GM23338 (cell line): ENCODE results near the gene FSIP1. TPM values are rescaled to one million over a fixed set of nuclear protein-coding genes. Genes with fewer than 3 reads are reported as not detected.

Experiments used
- ATAC-seq: fragments of 200-7000 bp; cut with Tn5 transposase; 3 replicates; pipeline ENCODE4 v1.9.1; 2020
- DNase-seq: peaks from one replicate; pipeline ENCODE4 v3.0.0-alpha.2; 2015; ENCODE audit warnings: low spot score
- H2AFZ ChIP-seq: fragments of 200-600 bp; sonication (generic); 2 replicates; pipeline ENCODE4 v1.8.0; 2016; ENCODE audit warnings: antibody characterized with exemption, mild to moderate bottlenecking, moderate library complexity
- H3F3A ChIP-seq: fragments of 200-600 bp; sonication (generic); replicated peaks from 2 replicates; pipeline ENCODE4 v1.8.0; 2017; ENCODE audit warnings: antibody characterized with exemption, mixed run types, low read depth
- H3K27ac ChIP-seq: fragments of 200-600 bp; sonication (generic); 2 replicates; pipeline ENCODE4 v1.6.1; 2016; ENCODE audit warnings: low read depth
- H3K27me3 ChIP-seq: fragments of 200-600 bp; sonication (generic); 2 replicates; pipeline ENCODE4 v1.8.0; 2016; ENCODE audit warnings: mild to moderate bottlenecking, mixed run types, moderate library complexity; ENCODE audit not compliant: insufficient read depth
- H3K36me3 ChIP-seq: fragments of 200-600 bp; sonication (generic); 2 replicates; pipeline ENCODE4 v1.8.0; 2016; ENCODE audit warnings: mild to moderate bottlenecking; ENCODE audit not compliant: insufficient read depth
- H3K4me1 ChIP-seq: fragments of 200-600 bp; sonication (generic); 2 replicates; pipeline ENCODE4 v1.8.0; 2016; ENCODE audit warnings: mild to moderate bottlenecking, moderate library complexity; ENCODE audit not compliant: insufficient read depth
- H3K4me2 ChIP-seq: fragments of 200-600 bp; sonication (generic); 2 replicates; pipeline ENCODE4 v1.7.1; 2017; ENCODE audit warnings: mixed run types
- H3K4me3 ChIP-seq: fragments of 200-600 bp; sonication (generic); 2 replicates; pipeline ENCODE4 v1.6.1; 2016; ENCODE audit warnings: mixed run types
- H3K79me2 ChIP-seq: fragments of 200-600 bp; sonication (generic); replicated peaks from 2 replicates; pipeline ENCODE4 v1.8.0; 2017; ENCODE audit warnings: mild to moderate bottlenecking; ENCODE audit not compliant: insufficient read depth
- H3K9me2 ChIP-seq: fragments of 200-600 bp; sonication (generic); 2 replicates; pipeline ENCODE4 v1.8.0; 2017; ENCODE audit not compliant: insufficient read depth
- H4K20me1 ChIP-seq: fragments of 200-600 bp; sonication (generic); replicated peaks from 2 replicates; pipeline ENCODE4 v1.8.0; 2017; ENCODE audit warnings: mild to moderate bottlenecking; ENCODE audit not compliant: insufficient read depth
- H3K27ac Mint-ChIP-seq: 2 replicates; pipeline ENCODE4 v1.8.0; 2020; ENCODE audit warnings: inconsistent platforms, mild to moderate bottlenecking, moderate library complexity, mixed read lengths
- H3K27me3 Mint-ChIP-seq: 3 replicates; pipeline ENCODE4 v1.8.0; 2022; ENCODE audit warnings: low read depth, mild to moderate bottlenecking, moderate library complexity, mixed read lengths, inconsistent platforms; ENCODE audit not compliant: insufficient read depth, poor library complexity
- H3K36me3 Mint-ChIP-seq: 3 replicates; pipeline ENCODE4 v1.8.0; 2021; ENCODE audit warnings: low read depth, mild to moderate bottlenecking, inconsistent platforms, moderate library complexity, mixed read lengths
- H3K4me1 Mint-ChIP-seq: 3 replicates; pipeline ENCODE4 v1.8.0; 2020; ENCODE audit warnings: mild to moderate bottlenecking, inconsistent platforms, mixed read lengths
- H3K4me3 Mint-ChIP-seq: 3 replicates; pipeline ENCODE4 v1.8.0; 2021; ENCODE audit warnings: moderate library complexity, mild to moderate bottlenecking, inconsistent platforms, mixed read lengths
- H3K9me3 Mint-ChIP-seq: 3 replicates; pipeline ENCODE4 v1.8.0; 2020; ENCODE audit warnings: moderate library complexity, mild to moderate bottlenecking, inconsistent platforms, mixed read lengths
- CREB1 ChIP-seq: fragments of 250-450 bp; sonication (Bioruptor Pico); IDR thresholded peaks from 2 replicates; pipeline ENCODE4 v1.5.0; 2020; ENCODE audit warnings: low read depth, mild to moderate bottlenecking, moderate library complexity
- EZH2 ChIP-seq: fragments of 200-600 bp; sonication (generic); IDR thresholded peaks from one replicate; pipeline ENCODE4 v1.8.0; 2017; ENCODE audit warnings: antibody characterized with exemption, mild to moderate bottlenecking, low read depth; ENCODE audit not compliant: unreplicated experiment
- EZH2phosphoT487 ChIP-seq: fragments of 200-600 bp; sonication (generic); IDR thresholded peaks from one replicate; pipeline ENCODE4 v1.8.1; 2018; ENCODE audit warnings: antibody characterized with exemption; ENCODE audit not compliant: unreplicated experiment
- NANOG ChIP-seq: IDR thresholded peaks from 2 replicates; pipeline ENCODE4 v1.6.1; 2016; ENCODE audit warnings: antibody characterized with exemption, borderline replicate concordance
- POLR2AphosphoS5 ChIP-seq: IDR thresholded peaks from 2 replicates; pipeline ENCODE4 v1.6.1; 2016; ENCODE audit warnings: antibody characterized with exemption, low read depth
- STAT1 ChIP-seq: IDR thresholded peaks from one replicate; pipeline ENCODE4 v1.6.1; 2016; ENCODE audit warnings: antibody characterized with exemption; ENCODE audit not compliant: unreplicated experiment
- ZNF114 ChIP-seq: fragments of 250-450 bp; sonication (Bioruptor Pico); IDR thresholded peaks from 2 replicates; pipeline ENCODE4 v1.5.0; 2020; ENCODE audit warnings: mild to moderate bottlenecking, moderate library complexity
- ZNF331 ChIP-seq: fragments of 250-450 bp; sonication (Bioruptor Pico); IDR thresholded peaks from 2 replicates; pipeline ENCODE4 v1.5.0; 2020; ENCODE audit warnings: low read depth, mild to moderate bottlenecking, moderate library complexity
- polyA plus RNA-seq: library from polyadenylated mRNA; unstranded; fragments of >200 nt; fragmentation: Nextera tagmentation; extraction: Ambion mirVana; gene quantifications from 2 replicates; pipeline ENCODE4 v1.2.1, GENCODE V29; 2016
- total RNA-seq: library from RNA; depleted of rRNA; stranded (reverse); fragments of >200 nt; shearing (Covaris generic); gene quantifications from 2 replicates; pipeline ENCODE4 v1.2.3, GENCODE V29; 2014
- TF ChIP-seq, protein P1 (sequence below): IDR thresholded peaks from one replicate; pipeline ENCODE4 v1.6.1; 2018; ENCODE audit warnings: antibody characterized with exemption; ENCODE audit not compliant: unreplicated experiment
- TF ChIP-seq, protein P2 (sequence below): IDR thresholded peaks from 2 replicates; pipeline ENCODE4 v1.6.1; 2016; ENCODE audit warnings: antibody characterized with exemption
- TF ChIP-seq, protein P3 (sequence below): fragments of 250-450 bp; sonication (Bioruptor Pico); IDR thresholded peaks from 2 replicates; pipeline ENCODE4 v1.5.0; 2020; ENCODE audit warnings: mild to moderate bottlenecking, moderate library complexity
- TF ChIP-seq, protein P4 (sequence below), 2 experiments: fragments of 200-600 bp in 1 of 2; sonication (generic) in 1 of 2; conservative IDR thresholded peaks; 2 replicates each; pipeline versions ENCODE4 v1.5.1 to v1.6.1; 2016 to 2017; ENCODE audit warnings: antibody characterized with exemption in 2 of 2, low read depth in 2 of 2, mild to moderate bottlenecking in 2 of 2, moderate library complexity in 1 of 2

Gene FSIP1
- total and polyA plus RNA-seq, 2 experiments from 2014 or later, result 0.92 to 2.1 TPM

DNA sequence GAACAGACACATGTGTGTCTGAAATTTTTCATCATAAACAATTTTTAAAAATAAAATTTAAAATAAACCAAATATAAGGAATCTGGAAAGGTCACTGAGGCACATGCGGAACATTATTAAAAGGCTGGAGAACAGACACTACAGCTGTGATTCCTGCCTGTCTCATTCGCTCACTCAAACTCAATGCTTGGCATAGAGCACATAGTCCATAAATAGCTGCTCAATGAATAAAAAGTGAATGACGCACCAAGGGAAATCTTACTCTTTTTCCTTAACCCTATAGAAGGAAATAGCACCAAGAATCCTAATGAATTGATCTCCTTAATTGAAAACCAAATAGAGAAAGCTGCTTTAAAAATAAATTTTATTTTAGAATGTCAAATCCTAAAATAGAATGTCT is 98.4 kb downstream of the FSIP1 start (continued):
- TF ChIP-seq, protein P1, sequence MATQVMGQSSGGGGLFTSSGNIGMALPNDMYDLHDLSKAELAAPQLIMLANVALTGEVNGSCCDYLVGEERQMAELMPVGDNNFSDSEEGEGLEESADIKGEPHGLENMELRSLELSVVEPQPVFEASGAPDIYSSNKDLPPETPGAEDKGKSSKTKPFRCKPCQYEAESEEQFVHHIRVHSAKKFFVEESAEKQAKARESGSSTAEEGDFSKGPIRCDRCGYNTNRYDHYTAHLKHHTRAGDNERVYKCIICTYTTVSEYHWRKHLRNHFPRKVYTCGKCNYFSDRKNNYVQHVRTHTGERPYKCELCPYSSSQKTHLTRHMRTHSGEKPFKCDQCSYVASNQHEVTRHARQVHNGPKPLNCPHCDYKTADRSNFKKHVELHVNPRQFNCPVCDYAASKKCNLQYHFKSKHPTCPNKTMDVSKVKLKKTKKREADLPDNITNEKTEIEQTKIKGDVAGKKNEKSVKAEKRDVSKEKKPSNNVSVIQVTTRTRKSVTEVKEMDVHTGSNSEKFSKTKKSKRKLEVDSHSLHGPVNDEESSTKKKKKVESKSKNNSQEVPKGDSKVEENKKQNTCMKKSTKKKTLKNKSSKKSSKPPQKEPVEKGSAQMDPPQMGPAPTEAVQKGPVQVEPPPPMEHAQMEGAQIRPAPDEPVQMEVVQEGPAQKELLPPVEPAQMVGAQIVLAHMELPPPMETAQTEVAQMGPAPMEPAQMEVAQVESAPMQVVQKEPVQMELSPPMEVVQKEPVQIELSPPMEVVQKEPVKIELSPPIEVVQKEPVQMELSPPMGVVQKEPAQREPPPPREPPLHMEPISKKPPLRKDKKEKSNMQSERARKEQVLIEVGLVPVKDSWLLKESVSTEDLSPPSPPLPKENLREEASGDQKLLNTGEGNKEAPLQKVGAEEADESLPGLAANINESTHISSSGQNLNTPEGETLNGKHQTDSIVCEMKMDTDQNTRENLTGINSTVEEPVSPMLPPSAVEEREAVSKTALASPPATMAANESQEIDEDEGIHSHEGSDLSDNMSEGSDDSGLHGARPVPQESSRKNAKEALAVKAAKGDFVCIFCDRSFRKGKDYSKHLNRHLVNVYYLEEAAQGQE, result no peak
- TF ChIP-seq EZH2 (no peak), NANOG (no peak)

DNA sequence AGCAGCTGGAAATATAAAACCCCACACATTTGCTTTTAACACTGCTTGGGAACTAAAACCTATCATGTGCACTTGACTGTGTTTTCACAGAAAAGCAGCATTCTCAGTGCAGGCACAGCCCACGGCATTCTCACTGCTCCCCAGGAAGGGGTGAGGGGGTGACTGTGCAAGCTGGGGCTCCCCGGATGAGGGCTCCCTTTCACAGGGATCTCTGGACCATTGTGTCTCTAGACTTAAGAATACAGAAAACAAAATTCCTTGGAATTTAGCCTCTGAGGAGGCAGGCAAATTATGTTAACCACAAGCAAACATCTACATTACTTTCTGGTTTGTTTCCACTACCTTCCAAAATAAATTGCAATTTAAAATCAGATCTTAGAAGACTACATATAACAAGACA is 100.3 kb downstream of the FSIP1 start:
- DNase-seq (no peak), ATAC-seq (peak; percentile 36; the same call in 1 of the 3 replicates)
- peaks cover 4% of the 10 kb centered on the region for H3K27me3 Mint-ChIP-seq
- Histone ChIP-seq H3K4me3 (no peak overlapping the region), H3K79me2 (no peaks in the 10 kb centered on the region), H4K20me1 (no peaks in the 10 kb centered on the region), H3K27ac (no peak overlapping the region), H3K4me2 (no peak overlapping the region), H3K36me3 (no peaks in the 10 kb centered on the region), H3K9me2 (no peaks in the 10 kb centered on the region), H3K4me1 (no peaks in the 10 kb centered on the region), H3F3A (no peaks in the 10 kb centered on the region), H3K27me3 (no peaks in the 10 kb centered on the region), H2AFZ (no peak overlapping the region)
- H3K27ac Mint-ChIP-seq, result no peak overlapping the region
- H3K9me3 Mint-ChIP-seq, result no peaks in the 10 kb centered on the region
- H3K4me3 Mint-ChIP-seq, result no peak overlapping the region
- no peaks in the 10 kb centered on the region for H3K4me1 Mint-ChIP-seq
- no peaks in the 10 kb centered on the region for H3K36me3 Mint-ChIP-seq
- TF ChIP-seq ZNF331 (CRISPR knock-in tag), result no peak
- TF ChIP-seq, protein P2, sequence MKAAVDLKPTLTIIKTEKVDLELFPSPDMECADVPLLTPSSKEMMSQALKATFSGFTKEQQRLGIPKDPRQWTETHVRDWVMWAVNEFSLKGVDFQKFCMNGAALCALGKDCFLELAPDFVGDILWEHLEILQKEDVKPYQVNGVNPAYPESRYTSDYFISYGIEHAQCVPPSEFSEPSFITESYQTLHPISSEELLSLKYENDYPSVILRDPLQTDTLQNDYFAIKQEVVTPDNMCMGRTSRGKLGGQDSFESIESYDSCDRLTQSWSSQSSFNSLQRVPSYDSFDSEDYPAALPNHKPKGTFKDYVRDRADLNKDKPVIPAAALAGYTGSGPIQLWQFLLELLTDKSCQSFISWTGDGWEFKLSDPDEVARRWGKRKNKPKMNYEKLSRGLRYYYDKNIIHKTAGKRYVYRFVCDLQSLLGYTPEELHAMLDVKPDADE, result no peak
- TF ChIP-seq, protein P3, sequence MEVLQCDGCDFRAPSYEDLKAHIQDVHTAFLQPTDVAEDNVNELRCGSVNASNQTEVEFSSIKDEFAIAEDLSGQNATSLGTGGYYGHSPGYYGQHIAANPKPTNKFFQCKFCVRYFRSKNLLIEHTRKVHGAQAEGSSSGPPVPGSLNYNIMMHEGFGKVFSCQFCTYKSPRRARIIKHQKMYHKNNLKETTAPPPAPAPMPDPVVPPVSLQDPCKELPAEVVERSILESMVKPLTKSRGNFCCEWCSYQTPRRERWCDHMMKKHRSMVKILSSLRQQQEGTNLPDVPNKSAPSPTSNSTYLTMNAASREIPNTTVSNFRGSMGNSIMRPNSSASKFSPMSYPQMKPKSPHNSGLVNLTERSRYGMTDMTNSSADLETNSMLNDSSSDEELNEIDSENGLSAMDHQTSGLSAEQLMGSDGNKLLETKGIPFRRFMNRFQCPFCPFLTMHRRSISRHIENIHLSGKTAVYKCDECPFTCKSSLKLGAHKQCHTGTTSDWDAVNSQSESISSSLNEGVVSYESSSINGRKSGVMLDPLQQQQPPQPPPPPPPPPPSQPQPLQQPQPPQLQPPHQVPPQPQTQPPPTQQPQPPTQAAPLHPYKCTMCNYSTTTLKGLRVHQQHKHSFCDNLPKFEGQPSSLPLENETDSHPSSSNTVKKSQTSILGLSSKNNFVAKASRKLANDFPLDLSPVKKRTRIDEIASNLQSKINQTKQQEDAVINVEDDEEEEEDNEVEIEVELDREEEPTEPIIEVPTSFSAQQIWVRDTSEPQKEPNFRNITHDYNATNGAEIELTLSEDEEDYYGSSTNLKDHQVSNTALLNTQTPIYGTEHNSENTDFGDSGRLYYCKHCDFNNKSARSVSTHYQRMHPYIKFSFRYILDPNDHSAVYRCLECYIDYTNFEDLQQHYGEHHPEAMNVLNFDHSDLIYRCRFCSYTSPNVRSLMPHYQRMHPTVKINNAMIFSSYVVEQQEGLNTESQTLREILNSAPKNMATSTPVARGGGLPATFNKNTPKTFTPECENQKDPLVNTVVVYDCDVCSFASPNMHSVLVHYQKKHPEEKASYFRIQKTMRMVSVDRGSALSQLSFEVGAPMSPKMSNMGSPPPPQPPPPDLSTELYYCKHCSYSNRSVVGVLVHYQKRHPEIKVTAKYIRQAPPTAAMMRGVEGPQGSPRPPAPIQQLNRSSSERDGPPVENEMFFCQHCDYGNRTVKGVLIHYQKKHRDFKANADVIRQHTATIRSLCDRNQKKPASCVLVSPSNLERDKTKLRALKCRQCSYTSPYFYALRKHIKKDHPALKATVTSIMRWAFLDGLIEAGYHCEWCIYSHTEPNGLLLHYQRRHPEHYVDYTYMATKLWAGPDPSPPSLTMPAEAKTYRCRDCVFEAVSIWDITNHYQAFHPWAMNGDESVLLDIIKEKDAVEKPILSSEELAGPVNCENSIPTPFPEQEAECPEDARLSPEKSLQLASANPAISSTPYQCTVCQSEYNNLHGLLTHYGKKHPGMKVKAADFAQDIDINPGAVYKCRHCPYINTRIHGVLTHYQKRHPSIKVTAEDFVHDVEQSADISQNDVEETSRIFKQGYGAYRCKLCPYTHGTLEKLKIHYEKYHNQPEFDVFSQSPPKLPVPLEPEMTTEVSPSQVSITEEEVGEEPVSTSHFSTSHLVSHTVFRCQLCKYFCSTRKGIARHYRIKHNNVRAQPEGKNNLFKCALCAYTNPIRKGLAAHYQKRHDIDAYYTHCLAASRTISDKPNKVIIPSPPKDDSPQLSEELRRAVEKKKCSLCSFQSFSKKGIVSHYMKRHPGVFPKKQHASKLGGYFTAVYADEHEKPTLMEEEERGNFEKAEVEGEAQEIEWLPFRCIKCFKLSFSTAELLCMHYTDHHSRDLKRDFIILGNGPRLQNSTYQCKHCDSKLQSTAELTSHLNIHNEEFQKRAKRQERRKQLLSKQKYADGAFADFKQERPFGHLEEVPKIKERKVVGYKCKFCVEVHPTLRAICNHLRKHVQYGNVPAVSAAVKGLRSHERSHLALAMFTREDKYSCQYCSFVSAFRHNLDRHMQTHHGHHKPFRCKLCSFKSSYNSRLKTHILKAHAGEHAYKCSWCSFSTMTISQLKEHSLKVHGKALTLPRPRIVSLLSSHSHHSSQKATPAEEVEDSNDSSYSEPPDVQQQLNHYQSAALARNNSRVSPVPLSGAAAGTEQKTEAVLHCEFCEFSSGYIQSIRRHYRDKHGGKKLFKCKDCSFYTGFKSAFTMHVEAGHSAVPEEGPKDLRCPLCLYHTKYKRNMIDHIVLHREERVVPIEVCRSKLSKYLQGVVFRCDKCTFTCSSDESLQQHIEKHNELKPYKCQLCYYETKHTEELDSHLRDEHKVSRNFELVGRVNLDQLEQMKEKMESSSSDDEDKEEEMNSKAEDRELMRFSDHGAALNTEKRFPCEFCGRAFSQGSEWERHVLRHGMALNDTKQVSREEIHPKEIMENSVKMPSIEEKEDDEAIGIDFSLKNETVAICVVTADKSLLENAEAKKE (CRISPR knock-in tag), result no peak
- TF ChIP-seq NANOG, result no peak
- TF ChIP-seq CREB1 (CRISPR knock-in tag), result no peak
- TF ChIP-seq, protein P4, sequence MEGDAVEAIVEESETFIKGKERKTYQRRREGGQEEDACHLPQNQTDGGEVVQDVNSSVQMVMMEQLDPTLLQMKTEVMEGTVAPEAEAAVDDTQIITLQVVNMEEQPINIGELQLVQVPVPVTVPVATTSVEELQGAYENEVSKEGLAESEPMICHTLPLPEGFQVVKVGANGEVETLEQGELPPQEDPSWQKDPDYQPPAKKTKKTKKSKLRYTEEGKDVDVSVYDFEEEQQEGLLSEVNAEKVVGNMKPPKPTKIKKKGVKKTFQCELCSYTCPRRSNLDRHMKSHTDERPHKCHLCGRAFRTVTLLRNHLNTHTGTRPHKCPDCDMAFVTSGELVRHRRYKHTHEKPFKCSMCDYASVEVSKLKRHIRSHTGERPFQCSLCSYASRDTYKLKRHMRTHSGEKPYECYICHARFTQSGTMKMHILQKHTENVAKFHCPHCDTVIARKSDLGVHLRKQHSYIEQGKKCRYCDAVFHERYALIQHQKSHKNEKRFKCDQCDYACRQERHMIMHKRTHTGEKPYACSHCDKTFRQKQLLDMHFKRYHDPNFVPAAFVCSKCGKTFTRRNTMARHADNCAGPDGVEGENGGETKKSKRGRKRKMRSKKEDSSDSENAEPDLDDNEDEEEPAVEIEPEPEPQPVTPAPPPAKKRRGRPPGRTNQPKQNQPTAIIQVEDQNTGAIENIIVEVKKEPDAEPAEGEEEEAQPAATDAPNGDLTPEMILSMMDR (conservative IDR thresholded peaks at IDR 0.05; ENCODE audit: low read depth in 2 of 2), result no peak
- TF ChIP-seq EZH2phosphoT487, result no peak
- no peak for TF ChIP-seq STAT1
- no peak for TF ChIP-seq POLR2AphosphoS5
- no peak for TF ChIP-seq ZNF114
